Keratinocyte (primary cell): ENCODE results near the gene ZFAND6. TPM values are rescaled to one million over a fixed set of nuclear protein-coding genes. Genes with fewer than 3 reads are reported as not detected.

ENCODE experiments used
- DNase-seq: peaks from one replicate; pipeline ENCODE4 v3.0.0-alpha.2; 2011; ENCODE audit warnings: low read depth, missing footprints, low spot score
- FAIRE-seq: peaks from 2 replicates; lab custom pipeline; 2011; peaks lifted over from hg19 to GRCh38; lab: Jason Lieb, UNC
- H2AFZ ChIP-seq: 2 replicates; pipeline ENCODE4 v1.6.0; 2012; ENCODE audit warnings: low read length, control low read depth, inconsistent platforms; ENCODE audit not compliant: control insufficient read depth
- H3K27ac ChIP-seq: 2 replicates; pipeline ENCODE4 v1.5.1; 2011; ENCODE audit warnings: low read length; ENCODE audit not compliant: control insufficient read depth, insufficient read depth
- H3K27me3 ChIP-seq: 3 replicates; pipeline ENCODE4 v1.6.0; 2011; ENCODE audit warnings: low read length; ENCODE audit not compliant: control insufficient read depth, insufficient read depth; ENCODE audit errors: extremely low read depth
- H3K36me3 ChIP-seq, 2 experiments: 2 replicates in 1 of 2; 3 replicates in 1 of 2; pipeline ENCODE4 v1.5.1; 2011; ENCODE audit warnings: low read length in 2 of 2, mild to moderate bottlenecking in 1 of 2; ENCODE audit not compliant: control insufficient read depth in 2 of 2, insufficient read depth in 2 of 2; ENCODE audit errors: extremely low read depth in 1 of 2
- H3K4me1 ChIP-seq: 3 replicates; pipeline ENCODE4 v1.5.1; 2011; ENCODE audit warnings: low read length; ENCODE audit not compliant: control insufficient read depth, insufficient read depth; ENCODE audit errors: extremely low read depth
- H3K4me2 ChIP-seq: 3 replicates; pipeline ENCODE4 v1.6.0; 2011; ENCODE audit warnings: low read depth, low read length; ENCODE audit not compliant: control insufficient read depth, insufficient read depth; ENCODE audit errors: extremely low read depth
- H3K4me3 ChIP-seq, 3 experiments: fragments of 200-600 bp in 1 of 3; sonication (generic) in 1 of 3; 2 replicates in 2 of 3; 3 replicates in 1 of 3; pipeline ENCODE4 v1.5.1; 2011 to 2016; ENCODE audit warnings: low read length in 3 of 3, mild to moderate bottlenecking in 3 of 3, control low read depth in 2 of 3, inconsistent platforms in 1 of 3, low read depth in 1 of 3, mixed read lengths in 1 of 3, mixed run types in 1 of 3, moderate library complexity in 1 of 3; ENCODE audit not compliant: control insufficient read depth in 2 of 3, insufficient read depth in 2 of 3; ENCODE audit errors: extremely low read depth in 1 of 3
- H3K79me2 ChIP-seq: 2 replicates; pipeline ENCODE4 v1.6.0; 2012; ENCODE audit warnings: low read length; ENCODE audit not compliant: control insufficient read depth, insufficient read depth
- H3K9ac ChIP-seq: 3 replicates; pipeline ENCODE4 v1.6.0; 2011; ENCODE audit warnings: low read length; ENCODE audit not compliant: control insufficient read depth, insufficient read depth; ENCODE audit errors: extremely low read depth
- H3K9me1 ChIP-seq: 3 replicates; pipeline ENCODE4 v1.6.0; 2011; ENCODE audit warnings: low read length; ENCODE audit not compliant: control insufficient read depth, insufficient read depth; ENCODE audit errors: extremely low read depth
- H3K9me3 ChIP-seq: 2 replicates; pipeline ENCODE4 v1.5.1; 2012; ENCODE audit warnings: low read depth, low read length; ENCODE audit not compliant: control insufficient read depth
- H4K20me1 ChIP-seq: 3 replicates; pipeline ENCODE4 v1.6.0; 2011; ENCODE audit warnings: low read length; ENCODE audit not compliant: control insufficient read depth, insufficient read depth; ENCODE audit errors: extremely low read depth
- EZH2 ChIP-seq: IDR thresholded peaks from one replicate; pipeline ENCODE4 v1.6.1; 2012; ENCODE audit warnings: inconsistent platforms, mild to moderate bottlenecking, low read length, moderate library complexity
- dilution Hi-C: fragments of 300-500 bp; cut with MboI; formaldehyde crosslinking; loops from one replicate; pipeline ENCODE4 v1.7.0; 2020; ENCODE audit warnings: low sequenced_read_pairs; ENCODE audit not compliant: extremely low pct_ligation_motif_present
- polyA plus RNA-seq, 5 experiments: library from polyadenylated mRNA; depleted of rRNA in 3 of 5; stranded (reverse) in 3 of 5; stranded (forward) in 1 of 5; unstranded in 1 of 5; fragments of >200 nt; gene quantifications; 1 replicate in 1 of 5; 2 replicates in 3 of 5; 3 replicates in 1 of 5; pipeline versions ENCODE4 v1.2.1 to v1.2.3, GENCODE V29; 2011 to 2012; ENCODE audit warnings: missing spikeins in 2 of 5, low read depth in 1 of 5, low replicate concordance in 1 of 5
- TF ChIP-seq, protein P1 (sequence below), 3 experiments: IDR thresholded peaks in 1 of 3; conservative IDR thresholded peaks in 1 of 3; optimal IDR thresholded peaks in 1 of 3; 2 replicates in 2 of 3; 3 replicates in 1 of 3; pipeline versions ENCODE3 to v1.5.1; 2011; ENCODE audit warnings: low read length in 3 of 3, mild to moderate bottlenecking in 3 of 3, moderate library complexity in 2 of 3, control low read depth in 1 of 3, inconsistent platforms in 1 of 3; ENCODE audit not compliant: insufficient read depth in 2 of 3; ENCODE audit errors: extremely low read depth in 1 of 3

ZFAND6 gene
- polyA plus RNA-seq, 1 donor (not counting 4 experiments of a cell fraction or from before 2014, with no cell fraction given) = 142 TPM

GRCh38 chr15:80156176-80156720 is 96.8 kb downstream of the ZFAND6 start:
- H4K20me1 ChIP-seq = no peaks in the 10 kb centered on the region
- H2AFZ ChIP-seq = no peak overlapping the region
- peaks cover 6 to 9% of the 10 kb centered on the region in 2 experiments for H3K36me3 ChIP-seq
- H3K4me2 ChIP-seq = no peak overlapping the region
- peaks cover 21% of the 10 kb centered on the region for H3K4me1 ChIP-seq
- H3K9me3 ChIP-seq = no peaks in the 10 kb centered on the region
- DNase-seq = no peak
- dilution Hi-C loops = no loop called here
- no peak overlapping the region for H3K27ac ChIP-seq
- H3K4me3 ChIP-seq = no peak overlapping the region
- TF ChIP-seq EZH2 = no peak
- TF ChIP-seq, protein P1, sequence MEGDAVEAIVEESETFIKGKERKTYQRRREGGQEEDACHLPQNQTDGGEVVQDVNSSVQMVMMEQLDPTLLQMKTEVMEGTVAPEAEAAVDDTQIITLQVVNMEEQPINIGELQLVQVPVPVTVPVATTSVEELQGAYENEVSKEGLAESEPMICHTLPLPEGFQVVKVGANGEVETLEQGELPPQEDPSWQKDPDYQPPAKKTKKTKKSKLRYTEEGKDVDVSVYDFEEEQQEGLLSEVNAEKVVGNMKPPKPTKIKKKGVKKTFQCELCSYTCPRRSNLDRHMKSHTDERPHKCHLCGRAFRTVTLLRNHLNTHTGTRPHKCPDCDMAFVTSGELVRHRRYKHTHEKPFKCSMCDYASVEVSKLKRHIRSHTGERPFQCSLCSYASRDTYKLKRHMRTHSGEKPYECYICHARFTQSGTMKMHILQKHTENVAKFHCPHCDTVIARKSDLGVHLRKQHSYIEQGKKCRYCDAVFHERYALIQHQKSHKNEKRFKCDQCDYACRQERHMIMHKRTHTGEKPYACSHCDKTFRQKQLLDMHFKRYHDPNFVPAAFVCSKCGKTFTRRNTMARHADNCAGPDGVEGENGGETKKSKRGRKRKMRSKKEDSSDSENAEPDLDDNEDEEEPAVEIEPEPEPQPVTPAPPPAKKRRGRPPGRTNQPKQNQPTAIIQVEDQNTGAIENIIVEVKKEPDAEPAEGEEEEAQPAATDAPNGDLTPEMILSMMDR (optimal IDR thresholded peaks at IDR 0.05 in 1 of 3, IDR thresholded peaks at IDR 0.05 in 1 of 3, conservative IDR thresholded peaks at IDR 0.05 in 1 of 3; ENCODE audit: extremely low read depth in 1 of 3, insufficient read depth in 2 of 3, low read length in 3 of 3) = no peak
- no peak overlapping the region for H3K9ac ChIP-seq
- FAIRE-seq = no peak
- no peaks in the 10 kb centered on the region for H3K79me2 ChIP-seq
- H3K9me1 ChIP-seq = no peaks in the 10 kb centered on the region
- no peaks in the 10 kb centered on the region for H3K27me3 ChIP-seq

- no peak overlapping the region for H2AFZ ChIP-seq
- H3K9me3 ChIP-seq = no peaks in the 10 kb centered on the region
- no peaks in the 10 kb centered on the region for H4K20me1 ChIP-seq
- peaks cover 2% of the 10 kb centered on the region for H3K9me1 ChIP-seq
- no peak overlapping the region for H3K27ac ChIP-seq
- H3K36me3 ChIP-seq = peaks cover 8 to 18% of the 10 kb centered on the region in 2 experiments
- peaks cover 21% of the 10 kb centered on the region for H3K4me1 ChIP-seq
- TF ChIP-seq, protein P1 (optimal IDR thresholded peaks at IDR 0.05 in 1 of 3, IDR thresholded peaks at IDR 0.05 in 1 of 3, conservative IDR thresholded peaks at IDR 0.05 in 1 of 3; ENCODE audit: extremely low read depth in 1 of 3, insufficient read depth in 2 of 3, low read length in 3 of 3) = no peak
- no peak for TF ChIP-seq EZH2
- no peaks in the 10 kb centered on the region for H3K27me3 ChIP-seq
- no peaks in the 10 kb centered on the region for H3K79me2 ChIP-seq
- dilution Hi-C loops = no loop called here
- no peak overlapping the region for H3K9ac ChIP-seq
- no peak for FAIRE-seq
- H3K4me2 ChIP-seq = no peak overlapping the region
- H3K4me3 ChIP-seq = no peak overlapping the region
- no peak for DNase-seq
These were observed 97.7 kb downstream of the ZFAND6 start for GRCh38 chr15:80157215-80157614.
